Karpas-422 (cell line): ENCODE data around the gene NPL. TPM values are rescaled to one million over a fixed set of nuclear protein-coding genes. Genes with fewer than 3 reads are reported as not detected.

Experiments
- DNase-seq: peaks from one replicate; pipeline ENCODE4 v3.0.0-alpha.2; 2015
- H2AFZ ChIP-seq: fragments of 200-600 bp; sonication (generic); 2 replicates; pipeline ENCODE4 v1.6.1; 2014; ENCODE audit warnings: antibody characterized with exemption, low read length, mixed read lengths
- H3K27ac ChIP-seq: fragments of 200-600 bp; sonication (generic); 2 replicates; pipeline ENCODE4 v1.5.1; 2014; ENCODE audit warnings: mild to moderate bottlenecking, low read length, moderate library complexity
- H3K27me3 ChIP-seq: fragments of 200-600 bp; sonication (generic); 2 replicates; pipeline ENCODE4 v1.6.1; 2014; ENCODE audit warnings: low read length, mixed read lengths
- H3K36me3 ChIP-seq: fragments of 200-600 bp; sonication (generic); 2 replicates; pipeline ENCODE4 v1.6.1; 2014; ENCODE audit warnings: low read length, mixed read lengths; ENCODE audit not compliant: insufficient read depth
- H3K4me1 ChIP-seq: fragments of 200-600 bp; sonication (generic); 2 replicates; pipeline ENCODE4 v1.6.1; 2014; ENCODE audit warnings: mild to moderate bottlenecking, low read length, mixed read lengths
- H3K4me2 ChIP-seq: fragments of 200-600 bp; sonication (generic); 2 replicates; pipeline ENCODE4 v1.6.1; 2014; ENCODE audit warnings: low read length, low read depth, mild to moderate bottlenecking; ENCODE audit not compliant: poor library complexity, severe bottlenecking
- H3K4me3 ChIP-seq: fragments of 200-600 bp; sonication (generic); 2 replicates; pipeline ENCODE4 v1.5.1; 2014; ENCODE audit warnings: mild to moderate bottlenecking, antibody characterized with exemption, low read length, mixed read lengths
- H3K79me2 ChIP-seq: fragments of 200-600 bp; sonication (generic); 2 replicates; pipeline ENCODE4 v1.6.1; 2014; ENCODE audit warnings: mild to moderate bottlenecking, low read length, mixed read lengths
- H3K9ac ChIP-seq: fragments of 200-600 bp; sonication (generic); 2 replicates; pipeline ENCODE4 v1.6.0; 2014; ENCODE audit warnings: low read length
- H3K9me2 ChIP-seq: fragments of 200-600 bp; sonication (generic), shearing (Covaris generic); replicated peaks from 2 replicates; pipeline ENCODE4 v1.6.0; 2014; ENCODE audit warnings: mild to moderate bottlenecking, low read length, moderate library complexity; ENCODE audit not compliant: insufficient read depth
- H3K9me3 ChIP-seq: fragments of 300-700, 200-600 bp; sonication (generic); 2 replicates; pipeline ENCODE4 v1.6.1; 2014; ENCODE audit warnings: low read length, mixed read lengths
- H4K20me1 ChIP-seq: fragments of 200-600 bp; sonication (generic); 2 replicates; pipeline ENCODE4 v1.6.1; 2014; ENCODE audit warnings: mild to moderate bottlenecking, antibody characterized with exemption, low read length, low read depth; ENCODE audit not compliant: insufficient read depth
- total RNA-seq: library from RNA; depleted of rRNA; stranded (reverse); fragments of >200 nt; shearing (Covaris generic); gene quantifications from 2 replicates; pipeline ENCODE4 v1.2.3, GENCODE V29; 2014; ENCODE audit warnings: low replicate concordance

NPL gene
- total RNA-seq, 1 experiment from 2014 or later, result 3.2 TPM

GRCh38 chr1:182839209-182840066, 49.9 kb downstream of the NPL start, which contains the start of gene DHX9:
TSS of gene DHX9 (plus strand) at chr1:182839347. CDS start at chr1:182842567, 3,220 bp downstream.
- Histone ChIP-seq H3K27me3 (no peaks in the 10 kb centered on the region), H3K9ac (peak within 1 kb of the TSS; percentile 90), H3K36me3 (peaks cover 38% of the 10 kb centered on the region), H3K4me3 (peak within 1 kb of the TSS; percentile 88), H3K79me2 (peaks cover 53% of the 10 kb centered on the region), H3K4me2 (peak within 1 kb of the TSS; percentile 98), H3K27ac (peak within 1 kb of the TSS; percentile 90), H3K9me2 (no peaks in the 10 kb centered on the region), H3K9me3 (no peaks in the 10 kb centered on the region), H4K20me1 (peaks cover 48% of the 10 kb centered on the region), H3K4me1 (peaks cover 32% of the 10 kb centered on the region), H2AFZ (peak within 1 kb of the TSS; percentile 87)
- peak; percentile 97 for DNase-seq

DNA sequence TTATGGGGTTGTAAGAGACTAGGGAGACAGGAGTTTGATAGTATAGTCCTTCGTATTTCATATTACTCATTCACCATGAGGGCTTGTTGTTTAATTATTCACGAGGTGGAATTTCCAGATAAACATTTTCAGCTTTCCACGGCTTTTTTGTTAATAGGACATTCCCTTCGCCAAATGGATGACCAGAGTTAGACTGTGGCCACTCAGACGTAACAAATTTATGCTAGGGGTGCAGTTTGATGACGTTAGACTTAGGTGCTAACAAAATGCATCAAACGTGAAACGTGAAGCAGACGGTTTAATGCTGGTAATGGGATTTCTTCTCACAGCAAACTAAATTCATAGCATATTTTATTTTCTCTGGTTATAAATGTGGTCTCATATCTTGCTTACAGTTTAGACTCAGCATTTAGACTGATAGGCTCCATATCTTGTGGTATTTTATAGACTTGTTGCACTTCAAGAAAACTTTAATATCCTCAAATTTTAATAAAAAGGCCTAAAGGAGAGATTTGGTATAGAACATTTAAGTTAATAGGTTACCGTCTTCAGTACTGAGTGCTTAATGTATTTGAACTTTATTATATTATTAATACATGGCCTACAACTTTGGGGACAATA, 51.9 kb downstream of the NPL start:
- Histone ChIP-seq H4K20me1 (peaks cover 59% of the 10 kb centered on the region), H3K4me2 (peak overlapping the region; percentile 98), H2AFZ (no peak overlapping the region), H3K4me1 (peaks cover 32% of the 10 kb centered on the region), H3K36me3 (peaks cover 56% of the 10 kb centered on the region), H3K27ac (peak overlapping the region; percentile 90; the same call in 1 of the 2 replicates), H3K9me2 (no peaks in the 10 kb centered on the region), H3K79me2 (peaks cover 73% of the 10 kb centered on the region), H3K9ac (peak overlapping the region; percentile 90), H3K9me3 (no peaks in the 10 kb centered on the region), H3K4me3 (peak overlapping the region; percentile 88), H3K27me3 (no peaks in the 10 kb centered on the region)
- peak; percentile 45 for DNase-seq

DNA sequence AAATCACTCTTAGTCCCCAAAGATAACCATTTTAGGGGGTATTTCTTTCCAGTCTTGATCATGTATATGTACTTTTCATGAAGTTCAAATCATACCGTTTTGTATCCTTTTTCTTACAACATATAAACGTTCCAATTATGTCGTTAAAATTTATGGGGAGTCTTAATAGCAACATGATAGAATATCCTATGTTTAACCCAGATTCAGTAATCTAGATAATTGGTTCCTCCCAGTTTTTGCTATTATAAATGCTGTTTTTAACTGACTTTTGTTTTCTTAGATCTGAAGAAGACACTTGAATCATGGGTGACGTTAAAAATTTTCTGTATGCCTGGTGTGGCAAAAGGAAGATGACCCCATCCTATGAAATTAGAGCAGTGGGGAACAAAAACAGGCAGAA, 52.7 kb downstream of the NPL start:
- Histone ChIP-seq H3K4me2 (peak overlapping the region; percentile 98), H2AFZ (no peak overlapping the region), H3K27me3 (no peaks in the 10 kb centered on the region), H3K79me2 (peaks cover 81% of the 10 kb centered on the region), H4K20me1 (peaks cover 67% of the 10 kb centered on the region), H3K9me2 (no peaks in the 10 kb centered on the region), H3K27ac (no peak overlapping the region), H3K9ac (no peak overlapping the region), H3K36me3 (peaks cover 64% of the 10 kb centered on the region), H3K9me3 (no peaks in the 10 kb centered on the region), H3K4me1 (peaks cover 32% of the 10 kb centered on the region), H3K4me3 (peak overlapping the region; percentile 88; the same call in 1 of the 2 replicates)
- no peak for DNase-seq

GRCh38 chr1:182845379-182845778, 55.8 kb downstream of the NPL start:
- Histone ChIP-seq H3K27me3 (no peaks in the 10 kb centered on the region), H3K4me1 (peaks cover 25% of the 10 kb centered on the region), H3K4me3 (no peak overlapping the region), H3K27ac (no peak overlapping the region), H4K20me1 (peaks cover 83% of the 10 kb centered on the region), H3K9me3 (no peaks in the 10 kb centered on the region), H3K79me2 (peaks cover 100% of the 10 kb centered on the region), H3K36me3 (peaks cover 93% of the 10 kb centered on the region), H3K4me2 (no peak overlapping the region), H3K9ac (no peak overlapping the region), H2AFZ (no peak overlapping the region), H3K9me2 (no peaks in the 10 kb centered on the region)
- DNase-seq, result no peak

DNA sequence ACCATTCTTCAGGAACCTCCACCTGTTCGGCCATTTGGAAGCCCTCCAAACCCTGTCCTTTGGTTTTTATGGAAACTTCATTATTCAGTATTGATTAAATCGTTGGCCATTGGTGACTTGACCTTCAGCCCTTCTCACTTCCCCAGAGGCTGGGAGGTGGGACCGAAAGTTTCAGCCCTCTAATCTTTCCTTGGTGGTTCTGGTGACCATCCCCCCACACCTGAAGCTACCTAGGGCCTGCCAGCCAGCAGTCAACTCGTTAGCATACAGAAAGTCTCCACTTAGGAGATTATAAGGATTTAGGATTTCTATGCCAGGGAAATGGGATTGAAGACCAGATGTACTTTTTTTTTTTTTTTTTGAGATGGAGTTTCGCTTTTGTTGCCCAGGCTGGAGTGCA, 56.3 kb downstream of the NPL start:
- DNase-seq, result no peak
- Histone ChIP-seq H3K27ac (no peak overlapping the region), H3K9ac (no peak overlapping the region), H3K4me3 (no peak overlapping the region), H3K9me2 (no peaks in the 10 kb centered on the region), H3K4me2 (no peak overlapping the region), H3K27me3 (no peaks in the 10 kb centered on the region), H2AFZ (no peak overlapping the region), H4K20me1 (peaks cover 83% of the 10 kb centered on the region), H3K9me3 (no peaks in the 10 kb centered on the region), H3K36me3 (peaks cover 94% of the 10 kb centered on the region), H3K79me2 (peaks cover 100% of the 10 kb centered on the region), H3K4me1 (peaks cover 20% of the 10 kb centered on the region)

DNA sequence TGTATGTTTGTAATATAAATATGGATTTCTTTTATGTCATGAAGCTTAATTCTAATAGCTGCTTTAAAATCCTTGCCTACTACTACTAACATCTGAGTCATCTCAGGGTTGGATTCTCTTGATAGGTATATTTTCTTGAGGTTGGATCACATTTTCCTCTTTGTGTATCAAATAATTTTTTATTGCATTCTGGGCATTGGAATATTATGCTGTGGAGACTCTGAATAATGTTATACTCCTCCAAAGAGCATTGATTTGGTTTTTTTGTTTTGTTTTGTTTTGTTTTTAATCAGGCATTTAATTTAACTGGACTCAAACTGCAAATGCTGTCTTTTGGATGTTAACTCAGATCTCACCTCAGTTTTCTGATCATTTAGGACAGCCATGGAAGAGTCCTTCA, 57.5 kb downstream of the NPL start:
- H3K36me3 ChIP-seq, result peaks cover 96% of the 10 kb centered on the region
- peaks cover 8% of the 10 kb centered on the region for H3K4me1 ChIP-seq

GRCh38 chr1:182848736-182849135, 59.2 kb downstream of the NPL start:
- H3K27ac ChIP-seq, result no peak overlapping the region
- no peak for DNase-seq
- no peaks in the 10 kb centered on the region for H3K9me2 ChIP-seq
- H4K20me1 ChIP-seq, result peaks cover 65% of the 10 kb centered on the region
- peaks cover 96% of the 10 kb centered on the region for H3K36me3 ChIP-seq
- no peak overlapping the region for H2AFZ ChIP-seq
- no peak overlapping the region for H3K4me3 ChIP-seq
- H3K27me3 ChIP-seq, result no peaks in the 10 kb centered on the region
- no peaks in the 10 kb centered on the region for H3K9me3 ChIP-seq
- no peak overlapping the region for H3K4me2 ChIP-seq
- H3K4me1 ChIP-seq, result no peaks in the 10 kb centered on the region
- H3K9ac ChIP-seq, result no peak overlapping the region
- H3K79me2 ChIP-seq, result peaks cover 100% of the 10 kb centered on the region

More for the DNA sequence above, 57.5 kb downstream of the NPL start:
- H4K20me1 ChIP-seq, result peaks cover 78% of the 10 kb centered on the region
- H3K79me2 ChIP-seq, result peaks cover 100% of the 10 kb centered on the region
- H3K27me3 ChIP-seq, result no peaks in the 10 kb centered on the region
- H3K4me3 ChIP-seq, result no peak overlapping the region
- H3K27ac ChIP-seq, result no peak overlapping the region
- no peaks in the 10 kb centered on the region for H3K9me2 ChIP-seq
- DNase-seq, result no peak
- H3K4me2 ChIP-seq, result no peak overlapping the region
- H2AFZ ChIP-seq, result no peak overlapping the region
- no peaks in the 10 kb centered on the region for H3K9me3 ChIP-seq
- no peak overlapping the region for H3K9ac ChIP-seq

DNA sequence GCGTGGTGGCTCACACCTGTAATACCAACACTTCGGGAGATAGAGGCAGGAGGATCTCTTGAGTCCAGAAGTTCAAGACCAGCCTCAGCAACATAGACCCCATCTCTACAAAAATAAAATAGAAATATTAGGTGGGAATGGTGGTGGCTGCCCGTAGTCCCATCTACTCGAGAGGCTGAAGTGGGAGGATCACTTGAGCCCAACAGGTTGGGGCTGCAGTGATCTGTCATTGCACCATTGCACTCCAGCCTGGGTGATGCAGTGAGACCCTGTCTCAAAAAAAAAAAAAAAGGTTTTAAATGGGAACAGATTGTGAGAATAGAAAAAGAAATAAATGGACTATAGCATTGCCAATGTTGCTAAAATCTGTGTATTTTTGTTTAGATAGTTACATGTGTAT, 60.7 kb downstream of the NPL start:
- Histone ChIP-seq H4K20me1 (peaks cover 69% of the 10 kb centered on the region), H3K9me3 (no peaks in the 10 kb centered on the region), H2AFZ (no peak overlapping the region), H3K4me1 (no peaks in the 10 kb centered on the region), H3K9me2 (no peaks in the 10 kb centered on the region), H3K9ac (no peak overlapping the region), H3K36me3 (peaks cover 96% of the 10 kb centered on the region), H3K27ac (no peak overlapping the region), H3K79me2 (peaks cover 100% of the 10 kb centered on the region), H3K4me2 (no peak overlapping the region), H3K4me3 (no peak overlapping the region), H3K27me3 (no peaks in the 10 kb centered on the region)
- DNase-seq, result no peak
